HEK293T (cell line): ENCODE measurements around the gene ANP32B.

Source experiments
- ARNT ChIP-seq: fragments of 450-650 bp; IDR thresholded peaks from 2 replicates; pipeline ENCODE4 v1.6.1; 2017; ENCODE audit warnings: mild to moderate bottlenecking
- BHLHE40 ChIP-seq: fragments of 450-650 bp; IDR thresholded peaks from 2 replicates; pipeline ENCODE4 v1.6.1; 2016; ENCODE audit warnings: mild to moderate bottlenecking, moderate library complexity, borderline replicate concordance
- CTBP1 ChIP-seq: fragments of 450-650 bp; IDR thresholded peaks from 2 replicates; pipeline ENCODE4 v1.6.1; 2016; ENCODE audit warnings: borderline replicate concordance
- ELF4 ChIP-seq: fragments of 450-650 bp; IDR thresholded peaks from 2 replicates; pipeline ENCODE4 v1.6.1; 2017; ENCODE audit warnings: antibody characterized with exemption
- HDGF ChIP-seq: fragments of 450-650 bp; IDR thresholded peaks from 2 replicates; pipeline ENCODE4 v1.6.1; 2017; ENCODE audit warnings: antibody characterized with exemption, borderline replicate concordance
- L3MBTL2 ChIP-seq: fragments of 450-650 bp; conservative IDR thresholded peaks from 2 replicates; pipeline ENCODE4 v1.6.1; 2016; ENCODE audit warnings: mild to moderate bottlenecking
- LEF1 ChIP-seq: fragments of 450-650 bp; IDR thresholded peaks from 2 replicates; pipeline ENCODE4 v1.6.1; 2017; ENCODE audit warnings: mild to moderate bottlenecking, borderline replicate concordance
- PKNOX1 ChIP-seq: fragments of 450-650 bp; IDR thresholded peaks from 2 replicates; pipeline ENCODE4 v1.6.1; 2016
- SP1 ChIP-seq: fragments of 450-650 bp; IDR thresholded peaks from 2 replicates; pipeline ENCODE4 v1.6.1; 2017
- SUZ12 ChIP-seq: fragments of 450-650 bp; IDR thresholded peaks from 2 replicates; pipeline ENCODE4 v1.6.1; 2016; ENCODE audit warnings: mild to moderate bottlenecking
- ZNF384 ChIP-seq: fragments of 450-650 bp; IDR thresholded peaks from 2 replicates; pipeline ENCODE4 v1.6.1; 2016

- no peak for TF ChIP-seq ELF4
- no peak for TF ChIP-seq L3MBTL2
- TF ChIP-seq ZNF384, result no peak
- no peak for TF ChIP-seq BHLHE40
- no peak for TF ChIP-seq SP1
- no peak for TF ChIP-seq ARNT
- no peak for TF ChIP-seq CTBP1
- TF ChIP-seq PKNOX1, result no peak
- TF ChIP-seq LEF1, result no peak
- no peak for TF ChIP-seq HDGF
- TF ChIP-seq SUZ12, result no peak
These were observed 7.1 kb downstream of the ANP32B start for GRCh38 chr9:97990259-97990658.
